ENCODE results near the gene PNCK. TPM values are rescaled to one million over a fixed set of nuclear protein-coding genes. Genes with fewer than 3 reads are reported as not detected.

PNCK gene
- total RNA-seq, 3 donors from 2014 or later = 4.6 to 63.0 (median 5.5) TPM

DNA sequence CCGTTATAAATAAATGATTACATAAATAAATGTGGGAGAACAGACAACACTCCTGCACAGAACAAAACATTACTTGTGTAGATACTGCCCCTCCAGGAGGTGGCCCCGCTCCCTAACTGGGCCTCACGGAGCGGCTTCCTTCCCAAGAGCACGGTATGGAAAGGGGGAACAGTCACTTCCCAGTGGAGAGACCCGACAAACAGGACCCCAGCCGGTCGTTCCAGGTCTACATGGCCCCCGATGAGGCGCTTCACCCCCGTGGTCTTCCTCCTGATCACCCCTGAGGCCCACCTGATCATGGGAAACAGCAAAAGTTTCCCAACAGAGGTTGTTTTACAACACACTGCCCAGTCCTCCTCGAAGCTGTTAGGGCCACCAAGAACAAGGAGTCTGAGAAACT is 7.6 kb upstream of the PNCK start:
- DNase-seq (no peak), ATAC-seq (no peak)
- Histone ChIP-seq H3K4me1 (ENCODE audit: low read depth) (no peaks in the 10 kb centered on the region), H3K36me3 (ENCODE audit: low read depth) (no peaks in the 10 kb centered on the region), H3K9me3 (no peaks in the 10 kb centered on the region), H3K4me3 (no peak overlapping the region)
- TF ChIP-seq, protein P1, sequence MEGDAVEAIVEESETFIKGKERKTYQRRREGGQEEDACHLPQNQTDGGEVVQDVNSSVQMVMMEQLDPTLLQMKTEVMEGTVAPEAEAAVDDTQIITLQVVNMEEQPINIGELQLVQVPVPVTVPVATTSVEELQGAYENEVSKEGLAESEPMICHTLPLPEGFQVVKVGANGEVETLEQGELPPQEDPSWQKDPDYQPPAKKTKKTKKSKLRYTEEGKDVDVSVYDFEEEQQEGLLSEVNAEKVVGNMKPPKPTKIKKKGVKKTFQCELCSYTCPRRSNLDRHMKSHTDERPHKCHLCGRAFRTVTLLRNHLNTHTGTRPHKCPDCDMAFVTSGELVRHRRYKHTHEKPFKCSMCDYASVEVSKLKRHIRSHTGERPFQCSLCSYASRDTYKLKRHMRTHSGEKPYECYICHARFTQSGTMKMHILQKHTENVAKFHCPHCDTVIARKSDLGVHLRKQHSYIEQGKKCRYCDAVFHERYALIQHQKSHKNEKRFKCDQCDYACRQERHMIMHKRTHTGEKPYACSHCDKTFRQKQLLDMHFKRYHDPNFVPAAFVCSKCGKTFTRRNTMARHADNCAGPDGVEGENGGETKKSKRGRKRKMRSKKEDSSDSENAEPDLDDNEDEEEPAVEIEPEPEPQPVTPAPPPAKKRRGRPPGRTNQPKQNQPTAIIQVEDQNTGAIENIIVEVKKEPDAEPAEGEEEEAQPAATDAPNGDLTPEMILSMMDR (IDR thresholded peaks at IDR 0.05) = no peak
- intact Hi-C loops (cut with DNase I, micrococcal nuclease) = no loop called here

DNA sequence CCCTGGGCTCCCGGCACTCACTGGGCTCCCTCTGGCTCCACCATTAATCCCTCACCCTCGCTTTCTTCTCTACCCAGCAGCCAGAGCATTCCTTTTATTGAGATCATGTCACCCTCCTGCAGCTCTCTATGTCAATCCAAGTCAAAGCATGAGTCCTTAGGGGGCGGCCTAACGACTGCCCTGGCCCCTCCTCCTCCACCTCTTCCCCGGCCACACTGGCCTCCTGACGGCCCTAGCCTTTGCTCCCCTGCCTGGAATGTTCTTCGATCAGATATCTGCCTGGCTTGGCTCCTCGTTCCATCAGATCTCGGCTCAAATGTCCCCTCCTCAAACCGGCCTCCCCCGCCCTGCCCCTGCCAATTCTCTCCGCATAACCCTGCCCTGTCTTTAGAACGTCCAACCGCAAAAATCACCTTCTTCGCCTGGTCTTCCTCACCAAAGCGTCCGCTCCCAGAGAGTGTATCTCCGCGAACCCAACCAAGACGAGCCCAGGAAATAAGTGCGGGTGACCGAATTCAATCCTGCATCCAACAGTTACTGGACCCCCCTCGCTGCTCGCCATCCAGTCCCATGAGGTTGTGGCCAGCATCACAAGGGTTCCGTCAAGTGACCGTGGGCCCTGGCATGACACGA is 722 bp upstream of the PNCK start:
- no peak for DNase-seq

DNA sequence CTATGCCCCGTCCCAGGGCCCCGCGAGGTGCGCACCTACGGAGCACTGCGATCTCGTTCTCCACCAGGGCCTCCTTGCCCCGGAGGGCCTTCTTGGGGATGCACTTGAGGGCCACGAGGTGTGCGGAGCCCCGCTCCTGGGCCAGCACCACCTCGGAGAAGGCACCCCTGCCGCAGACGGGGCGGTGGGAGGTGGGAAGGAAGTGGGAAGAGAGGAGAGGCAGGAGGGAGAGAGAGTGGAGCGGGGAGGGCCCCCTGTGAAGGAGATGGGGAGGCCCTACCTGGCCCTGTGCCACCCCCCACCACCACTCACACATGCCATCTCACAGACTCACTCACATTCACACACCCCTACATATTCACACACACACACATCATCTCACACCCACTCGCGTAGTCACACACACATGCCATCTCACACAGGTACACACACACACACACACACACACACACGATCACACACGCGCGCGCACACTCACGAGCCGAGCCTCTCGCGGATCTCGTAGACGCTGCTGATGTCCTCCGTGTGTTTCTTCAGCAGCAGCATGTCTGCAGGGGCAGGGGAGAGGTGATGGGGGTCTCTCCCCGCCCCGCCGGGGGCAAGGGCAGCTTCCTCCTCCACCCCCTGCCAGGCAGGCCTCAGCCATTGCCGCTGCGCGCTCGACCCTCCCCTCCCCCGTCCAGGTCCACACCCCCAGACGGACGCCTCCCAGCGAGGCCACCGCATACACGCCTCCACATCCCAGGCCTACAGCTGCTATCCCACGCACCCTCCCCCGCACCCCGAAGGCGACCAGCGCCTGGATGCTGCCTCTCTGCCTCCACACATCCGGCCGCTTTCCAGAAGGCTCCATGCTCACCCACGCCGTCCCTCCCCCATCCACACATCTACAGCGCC is 834 bp downstream of the PNCK start:
- intact Hi-C loops (cut with DNase I, micrococcal nuclease) = no loop called here
- peak in 1 of 3 donors; percentile 45 for DNase-seq
- TF ChIP-seq, protein P1 (IDR thresholded peaks at IDR 0.05) = no peak
- no peaks in the 10 kb centered on the region for H3K4me1 ChIP-seq (ENCODE audit: low read depth)
- H3K4me3 ChIP-seq = no peak overlapping the region
- no peaks in the 10 kb centered on the region for H3K9me3 ChIP-seq
- no peak for ATAC-seq
- no peaks in the 10 kb centered on the region for H3K36me3 ChIP-seq (ENCODE audit: low read depth)

More for the DNA sequence above, 722 bp upstream of the PNCK start:
- Histone ChIP-seq H3K4me3 (no peak overlapping the region), H3K9me3 (no peaks in the 10 kb centered on the region), H3K36me3 (ENCODE audit: low read depth) (no peaks in the 10 kb centered on the region), H3K4me1 (ENCODE audit: low read depth) (no peaks in the 10 kb centered on the region)
- ATAC-seq = no peak
- intact Hi-C loops (cut with DNase I, micrococcal nuclease) = no loop called here
- TF ChIP-seq, protein P1 (IDR thresholded peaks at IDR 0.05) = no peak

DNA sequence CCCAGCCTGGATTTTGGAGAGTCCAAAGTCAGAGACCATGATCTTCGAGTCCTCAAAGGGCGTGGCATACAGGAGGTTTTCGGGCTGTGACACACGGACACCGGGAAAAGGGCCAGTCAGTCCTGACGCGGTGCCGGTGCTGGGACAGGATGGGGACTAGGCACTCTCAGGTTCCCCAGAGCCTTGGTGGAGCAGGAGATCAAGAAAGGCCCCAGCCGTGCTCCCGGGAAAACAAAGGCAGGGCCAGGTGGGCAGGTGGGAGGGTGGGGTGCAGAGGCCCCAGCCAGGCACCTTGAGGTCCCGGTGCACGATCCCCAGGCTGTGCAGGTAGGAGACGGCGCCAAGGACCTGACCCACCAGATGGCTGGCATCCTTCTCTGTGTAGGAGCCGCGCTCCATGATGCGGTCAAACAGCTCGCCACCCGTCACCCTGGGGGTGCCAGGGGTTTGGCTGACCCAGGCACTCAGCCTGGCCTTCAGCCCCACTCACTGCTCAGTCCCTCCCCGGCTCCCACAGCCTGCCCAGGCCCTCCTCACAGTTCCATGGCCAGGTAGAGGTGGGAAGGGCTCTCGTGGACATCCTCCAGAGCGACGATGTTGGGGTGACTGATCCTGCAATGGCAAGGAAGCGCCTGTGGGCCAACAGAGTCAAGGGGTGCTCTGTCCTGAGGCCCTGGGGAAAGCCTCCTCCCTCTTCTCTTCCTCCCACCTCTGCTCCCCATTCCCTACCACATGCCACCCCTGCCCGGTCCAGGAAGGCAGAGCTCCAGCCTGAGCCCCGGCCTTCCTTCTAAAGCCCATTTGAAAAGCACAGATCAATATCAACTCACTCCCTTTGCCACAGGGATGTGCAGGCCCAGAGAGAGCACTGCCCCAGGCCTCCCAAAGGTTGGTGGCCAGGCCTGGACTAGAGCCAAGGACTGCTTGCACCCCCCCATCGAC is 1.8 kb downstream of the PNCK start:
- TF ChIP-seq, protein P1 (IDR thresholded peaks at IDR 0.05) = no peak
- ATAC-seq = no peak

More for the DNA sequence above, 1.8 kb downstream of the PNCK start:
- Histone ChIP-seq H3K36me3 (ENCODE audit: low read depth) (no peaks in the 10 kb centered on the region), H3K4me1 (ENCODE audit: low read depth) (no peaks in the 10 kb centered on the region), H3K9me3 (no peaks in the 10 kb centered on the region), H3K4me3 (no peak overlapping the region)
- intact Hi-C loops (cut with DNase I, micrococcal nuclease) = no loop called here
- peak in 1 of 3 donors; percentile 46 for DNase-seq

Data from mucosa of descending colon (tissue), 3 donors.